Fibroblast of the aortic adventitia (primary cell): Measurements from ENCODE around the gene GNB5. TPM values are rescaled to one million over a fixed set of nuclear protein-coding genes. Genes with fewer than 3 reads are reported as not detected.

Experiments used
- DNase-seq: peaks from one replicate; pipeline ENCODE4 v3.0.0-alpha.2; 2010; ENCODE audit warnings: low read depth
- H3K4me3 ChIP-seq: 2 replicates; pipeline ENCODE4 v1.5.1; 2011; ENCODE audit warnings: low read depth, mild to moderate bottlenecking, control low read depth, low read length, moderate library complexity
- total RNA-seq: library from RNA; depleted of rRNA; stranded (reverse); fragments of >200 nt; gene quantifications from 2 replicates; pipeline ENCODE4 v1.2.3, GENCODE V29; 2012; ENCODE audit warnings: low replicate concordance
- TF ChIP-seq, protein P1 (sequence below): IDR thresholded peaks from 2 replicates; pipeline ENCODE4 v1.5.1; 2011; ENCODE audit warnings: mild to moderate bottlenecking, low read length, control low read depth, inconsistent platforms; ENCODE audit not compliant: insufficient read depth

Gene GNB5
- total RNA-seq, 1 donor = 24.0 TPM

DNA sequence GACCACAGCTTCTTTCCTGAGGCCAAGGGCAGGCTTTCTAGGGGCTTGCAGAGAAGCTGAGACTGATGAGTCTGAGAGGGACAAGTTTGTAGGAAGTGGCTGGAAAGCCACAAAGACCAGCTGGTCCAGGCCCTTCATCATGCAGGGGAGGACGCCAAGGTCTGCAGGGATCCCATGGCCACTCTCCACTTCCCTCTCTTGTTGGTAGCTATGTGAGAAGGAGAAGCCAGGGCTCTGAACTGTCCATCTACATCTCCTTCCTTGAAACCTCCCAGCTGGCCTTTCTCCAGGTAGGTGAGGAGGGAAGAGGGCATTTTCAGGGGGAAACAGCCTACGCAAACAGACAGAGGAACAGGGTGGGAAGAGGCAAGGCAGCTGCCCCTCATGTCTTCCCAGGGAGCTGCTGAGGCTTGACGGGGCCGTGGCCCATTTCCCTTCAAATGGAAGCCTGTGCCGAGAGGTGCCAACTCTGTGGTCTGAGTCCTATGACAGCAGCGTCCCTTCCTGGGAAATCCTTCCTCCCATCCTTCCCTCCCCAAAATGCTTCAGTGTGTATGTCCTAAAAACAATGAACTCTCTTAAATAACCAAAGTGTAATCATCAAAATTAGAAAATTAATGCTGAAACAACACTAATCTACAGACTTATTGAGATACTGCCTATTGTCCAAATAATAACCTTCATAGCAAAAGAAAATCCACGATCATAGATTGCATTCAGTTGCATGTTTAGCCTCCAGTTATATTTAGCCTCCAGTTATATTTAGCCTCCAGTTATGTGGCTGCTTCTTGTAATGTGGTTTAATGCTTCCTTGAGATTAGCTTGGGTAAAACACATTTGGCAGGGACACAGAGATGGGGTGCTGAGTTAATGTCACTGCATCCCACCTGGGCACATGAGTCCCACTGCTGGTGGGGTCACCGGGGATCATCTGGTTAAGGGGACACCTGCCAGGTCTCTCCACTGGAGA lies 36.0 kb downstream of the GNB5 start:
- TF ChIP-seq, protein P1, sequence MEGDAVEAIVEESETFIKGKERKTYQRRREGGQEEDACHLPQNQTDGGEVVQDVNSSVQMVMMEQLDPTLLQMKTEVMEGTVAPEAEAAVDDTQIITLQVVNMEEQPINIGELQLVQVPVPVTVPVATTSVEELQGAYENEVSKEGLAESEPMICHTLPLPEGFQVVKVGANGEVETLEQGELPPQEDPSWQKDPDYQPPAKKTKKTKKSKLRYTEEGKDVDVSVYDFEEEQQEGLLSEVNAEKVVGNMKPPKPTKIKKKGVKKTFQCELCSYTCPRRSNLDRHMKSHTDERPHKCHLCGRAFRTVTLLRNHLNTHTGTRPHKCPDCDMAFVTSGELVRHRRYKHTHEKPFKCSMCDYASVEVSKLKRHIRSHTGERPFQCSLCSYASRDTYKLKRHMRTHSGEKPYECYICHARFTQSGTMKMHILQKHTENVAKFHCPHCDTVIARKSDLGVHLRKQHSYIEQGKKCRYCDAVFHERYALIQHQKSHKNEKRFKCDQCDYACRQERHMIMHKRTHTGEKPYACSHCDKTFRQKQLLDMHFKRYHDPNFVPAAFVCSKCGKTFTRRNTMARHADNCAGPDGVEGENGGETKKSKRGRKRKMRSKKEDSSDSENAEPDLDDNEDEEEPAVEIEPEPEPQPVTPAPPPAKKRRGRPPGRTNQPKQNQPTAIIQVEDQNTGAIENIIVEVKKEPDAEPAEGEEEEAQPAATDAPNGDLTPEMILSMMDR = no peak
- no peak for DNase-seq
- H3K4me3 ChIP-seq = no peak overlapping the region

DNA sequence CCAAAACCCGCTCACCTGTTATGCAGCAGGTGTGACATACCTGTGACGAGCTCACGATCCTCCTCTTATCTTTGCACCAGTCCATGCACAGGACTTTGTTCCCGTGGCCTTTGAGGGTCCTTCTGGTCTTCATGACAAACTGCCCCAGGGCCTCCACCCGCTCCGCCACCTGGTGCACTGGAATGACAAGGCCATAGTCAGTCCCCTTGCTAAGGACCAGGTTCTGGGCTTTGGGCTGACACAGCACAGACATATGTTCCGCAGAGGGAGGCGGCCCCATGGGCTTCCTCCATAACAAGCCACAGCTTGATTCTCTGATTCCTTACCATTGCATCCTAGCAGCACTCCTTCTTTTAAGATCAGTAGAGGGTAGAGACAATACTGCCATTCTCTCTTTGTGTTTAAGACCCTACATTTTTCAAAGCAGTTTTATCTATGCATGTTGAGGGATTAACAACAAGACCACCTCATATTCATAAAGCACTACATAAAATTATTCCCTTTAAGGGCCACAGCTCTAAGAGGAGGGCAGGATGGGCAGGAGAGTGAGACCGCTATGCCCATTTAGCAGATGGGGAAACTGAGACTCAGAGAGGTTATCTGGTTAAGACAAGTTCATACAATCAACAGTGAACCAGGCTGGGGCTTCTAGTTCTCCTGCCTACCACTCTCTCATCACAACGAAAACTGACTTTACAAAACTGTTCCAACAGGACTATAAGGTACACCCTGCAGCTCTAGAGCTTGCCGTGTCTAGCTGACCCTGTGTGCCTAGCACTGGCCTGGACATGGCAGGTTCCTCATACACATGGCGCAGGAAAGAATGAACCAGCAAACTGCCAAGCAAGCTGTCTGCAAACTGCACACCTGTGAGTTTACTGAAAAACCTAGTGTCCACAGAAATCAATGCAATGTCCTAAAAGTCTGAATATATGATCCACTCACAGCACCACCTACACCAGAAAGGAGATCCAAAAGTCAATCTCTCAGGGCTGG lies 37.0 kb downstream of the GNB5 start:
- H3K4me3 ChIP-seq = no peak overlapping the region
- TF ChIP-seq, protein P1 = no peak
- DNase-seq = no peak

DNA sequence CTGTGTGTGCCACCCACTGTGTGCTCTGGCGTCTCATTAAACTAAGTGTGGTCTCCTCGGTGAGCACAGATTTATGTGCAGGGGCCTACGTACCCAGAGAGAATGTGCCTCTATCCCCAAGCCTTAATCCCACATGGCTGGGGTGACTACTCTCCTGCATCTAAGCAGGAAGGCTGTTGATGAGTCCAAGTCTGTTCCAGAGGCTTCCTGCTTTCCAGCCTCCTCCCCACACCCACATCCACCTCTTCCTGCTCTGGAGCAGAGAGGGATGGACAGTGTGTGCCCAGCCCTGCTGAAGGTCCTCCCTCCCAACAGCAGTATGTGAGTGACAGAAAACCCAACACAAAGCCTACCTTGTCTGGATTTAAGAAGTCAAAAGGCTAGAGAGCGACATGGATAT lies 39.8 kb downstream of the GNB5 start:
- TF ChIP-seq, protein P1 = no peak
- no peak for DNase-seq
- no peak overlapping the region for H3K4me3 ChIP-seq

DNA sequence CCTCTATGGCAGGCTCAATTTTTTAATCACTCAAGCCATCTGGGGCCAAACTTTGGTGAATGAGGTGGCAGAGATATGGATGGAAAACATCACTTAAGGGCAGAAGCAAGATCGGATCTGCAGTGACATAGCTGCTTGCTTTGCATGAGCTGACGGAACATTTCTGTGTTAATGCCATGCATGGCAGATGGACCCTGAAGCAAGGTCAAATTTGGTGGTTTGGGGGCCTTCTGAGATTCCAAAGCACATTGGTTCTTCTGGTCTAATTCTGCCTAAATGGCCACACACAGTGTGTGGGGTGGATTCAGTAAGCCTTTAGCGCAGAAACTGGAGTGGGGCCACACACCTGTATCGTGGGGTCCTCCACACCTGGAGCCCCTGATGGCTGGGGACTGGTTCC lies 40.3 kb downstream of the GNB5 start:
- H3K4me3 ChIP-seq = no peak overlapping the region
- TF ChIP-seq, protein P1 = no peak
- no peak for DNase-seq

DNA sequence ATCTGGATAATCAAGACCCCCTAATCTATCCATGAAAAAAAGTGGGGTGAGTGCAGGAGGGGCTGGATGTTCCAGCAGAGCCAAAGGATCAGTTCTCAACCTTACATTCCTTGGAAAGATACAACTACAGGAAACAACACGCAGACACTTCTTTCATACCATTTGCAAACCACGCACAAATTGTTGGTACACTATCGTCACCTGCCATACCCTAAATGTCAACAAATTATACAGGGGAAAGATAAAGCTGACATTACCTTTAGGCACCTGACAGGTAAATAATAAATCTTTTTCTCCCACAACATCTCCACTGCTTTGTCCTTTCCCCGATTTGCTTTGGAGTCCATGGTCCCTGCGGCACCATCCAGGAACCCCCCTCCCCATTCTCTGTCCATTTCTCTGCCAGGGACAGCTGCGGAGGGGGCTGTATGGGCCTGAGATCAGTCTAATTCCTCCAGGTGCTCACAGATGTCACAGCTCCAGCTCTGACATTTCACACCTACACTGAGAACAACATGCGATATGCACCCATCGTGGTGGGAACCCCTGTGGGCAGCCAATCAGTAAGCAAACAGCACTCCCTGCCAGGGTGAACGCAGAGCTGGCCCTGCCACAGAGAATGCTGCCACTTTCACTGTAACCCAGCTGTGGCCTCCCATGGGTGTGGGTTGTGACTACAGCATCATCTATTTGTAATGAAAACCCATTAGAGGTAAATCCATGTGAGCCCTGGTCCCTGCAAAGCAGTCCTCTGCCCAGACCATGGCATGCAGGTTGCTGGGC lies 41.0 kb downstream of the GNB5 start:
- H3K4me3 ChIP-seq = no peak overlapping the region
- no peak for DNase-seq
- TF ChIP-seq, protein P1 = no peak

DNA sequence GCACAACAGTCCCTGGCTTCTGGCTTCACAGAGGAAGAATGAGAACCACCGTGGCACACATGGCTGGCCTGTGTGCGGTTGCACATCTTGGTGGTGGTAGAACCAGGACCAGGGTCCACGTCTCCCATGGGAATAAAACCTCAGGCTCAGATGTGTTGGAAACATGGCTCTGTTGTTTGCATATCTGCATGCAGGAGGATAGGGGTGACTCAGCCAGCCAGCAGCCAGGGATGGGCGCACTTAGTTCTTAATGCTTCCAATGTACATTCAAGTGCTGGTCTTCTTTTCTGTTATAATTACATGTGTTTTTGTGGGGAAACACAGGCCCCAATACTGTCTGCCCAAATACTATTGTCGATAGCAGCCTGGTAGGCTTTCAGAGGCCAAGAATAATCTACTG lies 42.8 kb downstream of the GNB5 start:
- no peak overlapping the region for H3K4me3 ChIP-seq
- DNase-seq = no peak
- TF ChIP-seq, protein P1 = no peak
